HEK293 (cell line): ENCODE results near the gene NLE1.

ENCODE experiments used
- FEZF1 ChIP-seq: fragments of 450-650 bp; formaldehyde crosslinking; IDR thresholded peaks from 2 replicates; pipeline ENCODE4 v1.5.1; 2016; ENCODE audit warnings: missing biosample characterization, missing genetic modification characterization
- HIC1 ChIP-seq: fragments of 450-650 bp; formaldehyde crosslinking; IDR thresholded peaks from 2 replicates; pipeline ENCODE4 v1.5.1; 2016; ENCODE audit warnings: missing biosample characterization, missing genetic modification characterization
- KLF9 ChIP-seq: fragments of 450-650 bp; formaldehyde crosslinking; IDR thresholded peaks from 2 replicates; pipeline ENCODE4 v1.5.1; 2016; ENCODE audit warnings: missing biosample characterization, missing genetic modification characterization, low read depth
- OSR2 ChIP-seq: fragments of 450-650 bp; formaldehyde crosslinking; IDR thresholded peaks from 2 replicates; pipeline ENCODE4 v1.5.1; 2016; ENCODE audit warnings: missing biosample characterization, missing genetic modification characterization
- PRDM6 ChIP-seq: fragments of 450-650 bp; formaldehyde crosslinking; IDR thresholded peaks from 2 replicates; pipeline ENCODE4 v1.5.1; 2017; ENCODE audit warnings: missing biosample characterization, missing genetic modification characterization
- RBAK ChIP-seq: fragments of 450-650 bp; formaldehyde crosslinking; IDR thresholded peaks from 2 replicates; pipeline ENCODE4 v1.5.1; 2016; ENCODE audit warnings: missing biosample characterization, missing genetic modification characterization
- SCRT1 ChIP-seq: fragments of 450-650 bp; formaldehyde crosslinking; IDR thresholded peaks from 2 replicates; pipeline ENCODE4 v1.5.1; 2016; ENCODE audit warnings: missing biosample characterization, missing genetic modification characterization, borderline replicate concordance
- YY1 ChIP-seq: fragments of 450-650 bp; formaldehyde crosslinking; IDR thresholded peaks from 2 replicates; pipeline ENCODE4 v1.5.1; 2018; ENCODE audit warnings: missing biosample characterization, missing genetic modification characterization
- ZBTB7A ChIP-seq: fragments of 450-650 bp; formaldehyde crosslinking; IDR thresholded peaks from 2 replicates; pipeline ENCODE4 v1.5.1; 2016; ENCODE audit warnings: low read depth, missing biosample characterization, missing genetic modification characterization
- ZBTB8A ChIP-seq: fragments of 450-650 bp; formaldehyde crosslinking; IDR thresholded peaks from 2 replicates; pipeline ENCODE4 v1.5.1; 2016; ENCODE audit warnings: missing biosample characterization, missing genetic modification characterization
- ZFP41 ChIP-seq: fragments of 450-650 bp; formaldehyde crosslinking; IDR thresholded peaks from 2 replicates; pipeline ENCODE4 v1.5.1; 2016; ENCODE audit warnings: missing biosample characterization, missing genetic modification characterization, borderline replicate concordance
- ZNF19 ChIP-seq: fragments of 450-650 bp; formaldehyde crosslinking; IDR thresholded peaks from 2 replicates; pipeline ENCODE4; 2016; ENCODE audit warnings: missing biosample characterization, missing genetic modification characterization, low read depth
- ZNF214 ChIP-seq: fragments of 450-650 bp; formaldehyde crosslinking; IDR thresholded peaks from 2 replicates; pipeline ENCODE4 v1.5.1; 2017; ENCODE audit warnings: missing biosample characterization, mild to moderate bottlenecking, missing genetic modification characterization, borderline replicate concordance
- ZNF24 ChIP-seq: fragments of 450-650 bp; formaldehyde crosslinking; IDR thresholded peaks from 2 replicates; pipeline ENCODE4 v1.5.1; 2016; ENCODE audit warnings: missing biosample characterization, missing genetic modification characterization
- ZNF248 ChIP-seq: fragments of 450-650 bp; formaldehyde crosslinking; IDR thresholded peaks from 2 replicates; pipeline ENCODE4 v1.5.1; 2017; ENCODE audit warnings: missing biosample characterization, missing genetic modification characterization
- ZNF311 ChIP-seq: fragments of 450-650 bp; formaldehyde crosslinking; IDR thresholded peaks from 2 replicates; pipeline ENCODE4 v1.5.1; 2017; ENCODE audit warnings: missing biosample characterization, missing genetic modification characterization, borderline replicate concordance
- ZNF501 ChIP-seq: fragments of 450-650 bp; formaldehyde crosslinking; IDR thresholded peaks from 2 replicates; pipeline ENCODE4 v1.5.1; 2016; ENCODE audit warnings: missing biosample characterization, missing genetic modification characterization
- ZNF514 ChIP-seq: fragments of 450-650 bp; formaldehyde crosslinking; IDR thresholded peaks from 2 replicates; pipeline ENCODE4 v1.5.1; 2016; ENCODE audit warnings: missing biosample characterization, missing genetic modification characterization
- ZNF529 ChIP-seq: fragments of 450-650 bp; formaldehyde crosslinking; IDR thresholded peaks from 2 replicates; pipeline ENCODE4 v1.5.1; 2017; ENCODE audit warnings: missing genetic modification characterization, missing biosample characterization; ENCODE audit not compliant: insufficient replicate concordance
- ZNF544 ChIP-seq: fragments of 450-650 bp; formaldehyde crosslinking; IDR thresholded peaks from 2 replicates; pipeline ENCODE4 v1.5.0; 2017; ENCODE audit warnings: missing biosample characterization, missing genetic modification characterization
- ZNF548 ChIP-seq: fragments of 450-650 bp; formaldehyde crosslinking; IDR thresholded peaks from 2 replicates; pipeline ENCODE4 v1.5.1; 2016; ENCODE audit warnings: missing biosample characterization, missing genetic modification characterization
- ZNF580 ChIP-seq: fragments of 450-650 bp; formaldehyde crosslinking; IDR thresholded peaks from 2 replicates; pipeline ENCODE4 v1.5.1; 2016; ENCODE audit warnings: missing biosample characterization, missing genetic modification characterization
- ZNF596 ChIP-seq: fragments of 450-650 bp; IDR thresholded peaks from 2 replicates; pipeline ENCODE4 v1.5.0; 2018; ENCODE audit warnings: missing biosample characterization, mild to moderate bottlenecking, missing genetic modification characterization, moderate library complexity
- ZNF626 ChIP-seq: fragments of 450-650 bp; sonication (Bioruptor Pico); formaldehyde crosslinking; IDR thresholded peaks from 2 replicates; pipeline ENCODE4 v1.5.1; 2018; ENCODE audit warnings: missing biosample characterization, missing genetic modification characterization, inconsistent platforms
- ZNF629 ChIP-seq: fragments of 450-650 bp; formaldehyde crosslinking; IDR thresholded peaks from 2 replicates; pipeline ENCODE4 v1.5.1; 2017; ENCODE audit warnings: missing biosample characterization, missing genetic modification characterization
- ZNF639 ChIP-seq: fragments of 450-650 bp; formaldehyde crosslinking; IDR thresholded peaks from 2 replicates; pipeline ENCODE4 v1.5.1; 2016; ENCODE audit warnings: missing biosample characterization, missing genetic modification characterization
- ZNF654 ChIP-seq: fragments of 450-650 bp; formaldehyde crosslinking; IDR thresholded peaks from 2 replicates; pipeline ENCODE4 v1.5.1; 2016; ENCODE audit warnings: low read depth, missing biosample characterization, missing genetic modification characterization
- ZNF660 ChIP-seq: fragments of 450-650 bp; IDR thresholded peaks from 2 replicates; pipeline ENCODE4 v1.5.1; 2018; ENCODE audit warnings: missing biosample characterization, mild to moderate bottlenecking, missing genetic modification characterization
- ZNF777 ChIP-seq: fragments of 450-650 bp; formaldehyde crosslinking; IDR thresholded peaks from 2 replicates; pipeline ENCODE4 v1.5.1; 2017; ENCODE audit warnings: missing biosample characterization, missing genetic modification characterization, borderline replicate concordance
- ZNF837 ChIP-seq: fragments of 450-650 bp; formaldehyde crosslinking; IDR thresholded peaks from 2 replicates; pipeline ENCODE4 v1.5.1; 2016; ENCODE audit warnings: missing biosample characterization, missing genetic modification characterization
- ZXDB ChIP-seq: fragments of 450-650 bp; formaldehyde crosslinking; IDR thresholded peaks from 2 replicates; pipeline ENCODE4 v1.5.1; 2016; ENCODE audit warnings: missing biosample characterization, missing genetic modification characterization

Gene NLE1

GRCh38 chr17:35082073-35082657, 59.9 kb downstream of the NLE1 start (continued):
- TF ChIP-seq ZFP41 (tag by site-specific recombination) = no peak
- no peak for TF ChIP-seq FEZF1
- no peak for TF ChIP-seq ZNF660
- TF ChIP-seq ZNF777 (tag by site-specific recombination) = no peak
- TF ChIP-seq ZNF514 (tag by site-specific recombination) = no peak
- TF ChIP-seq ZNF24 (tag by site-specific recombination) = peak; percentile 51; the same call in 1 of the 2 replicates
- peak; percentile 36; the same call in 1 of the 2 replicates for TF ChIP-seq HIC1 (tag by site-specific recombination)
- no peak for TF ChIP-seq KLF9 (tag by site-specific recombination)
- TF ChIP-seq YY1 = no peak
- TF ChIP-seq ZNF544 (tag by site-specific recombination) = no peak
- peak; percentile 46; the same call in 1 of the 2 replicates for TF ChIP-seq ZNF629 (tag by site-specific recombination)
- peak; percentile 34; the same call in 1 of the 2 replicates for TF ChIP-seq ZNF501 (tag by site-specific recombination)
- TF ChIP-seq ZBTB8A = 0 out of 2 replicates have a peak, but pooled peaks have one; percentile 26
- no peak for TF ChIP-seq ZNF19 (tag by site-specific recombination)
- TF ChIP-seq SCRT1 (tag by site-specific recombination) = no peak
- TF ChIP-seq ZNF639 = no peak
- peak; percentile 80 for TF ChIP-seq OSR2 (tag by site-specific recombination)
- no peak for TF ChIP-seq ZNF837 (tag by site-specific recombination)
- no peak for TF ChIP-seq ZNF548 (tag by site-specific recombination)
- no peak for TF ChIP-seq RBAK
- no peak for TF ChIP-seq ZBTB7A (tag by site-specific recombination)
- TF ChIP-seq PRDM6 (tag by site-specific recombination) = peak; percentile 98
- no peak for TF ChIP-seq ZNF529
- no peak for TF ChIP-seq ZNF580 (tag by site-specific recombination)
- TF ChIP-seq ZNF596 = no peak
- TF ChIP-seq ZNF311 (tag by site-specific recombination) = no peak
- TF ChIP-seq ZNF626 (tag by site-specific recombination) = no peak
- TF ChIP-seq ZNF214 = no peak
- TF ChIP-seq ZNF248 (tag by site-specific recombination) = no peak
- TF ChIP-seq ZNF654 = no peak
- TF ChIP-seq ZXDB (tag by site-specific recombination) = no peak
